ENCODE data around the gene RNU1-4. TPM values are rescaled to one million over a fixed set of nuclear protein-coding genes. Genes with fewer than 3 reads are reported as not detected.
A peak's percentile ranks its signal among the peaks of the same experiment; 100 is the strongest.
"Not testable (repeated sequence)": the region's sequence is repeated elsewhere in the genome, so short reads cannot be mapped to it uniquely, and the experiment has no call there.

RNU1-4 gene
- total and polyA plus RNA-seq, 8 donors, result under 0.01 to 9,966 (median under 0.01) TPM; not detected in 3

GRCh38 chr1:16725439-16726245 is 14.7 kb upstream of the RNU1-4 start:
- TF ChIP-seq CTCF (IDR thresholded peaks at IDR 0.05), result peak in 1 of 7 experiments; percentile 6
- peak in 1 of 3 donors; percentile 18 for TF ChIP-seq POLR2AphosphoS5 (IDR thresholded peaks at IDR 0.05)
- H3K36me3 ChIP-seq; H3K9me3 ChIP-seq; intact Hi-C loops (cut with DNase I; ENCODE audit: low total_unique reads); H3K4me3 ChIP-seq: not testable (repeated sequence)
- H3K27ac ChIP-seq, result peak overlapping the region in 2 of 5 donors; percentile 5 to 54
- peaks cover 0 to 28% (median 12%) of the 10 kb centered on the region in 3 donors for H3K27me3 ChIP-seq
- H3K4me1 ChIP-seq, result peaks cover 0 to 12% (median 0%) of the 10 kb centered on the region in 4 donors
- peak in 1 of 2 donors; percentile 72 for DNase-seq
- 72 to 83% (median 77%) methylated on average over 10 of the region's 10 CpGs for WGBS, 5 donors

- intact Hi-C loops (cut with DNase I; ENCODE audit: low total_unique reads), result no loop called here
- no peak for TF ChIP-seq POLR2A (IDR thresholded peaks at IDR 0.05)
- TF ChIP-seq EP300 (IDR thresholded peaks at IDR 0.05), result no peak
- TF ChIP-seq CTCF (IDR thresholded peaks at IDR 0.05), result no peak
- TF ChIP-seq POLR2AphosphoS5 (IDR thresholded peaks at IDR 0.05), result no peak
- Histone ChIP-seq H3K36me3 (no peaks in the 10 kb centered on the region), H3K4me1 (peaks cover 0 to 12% (median 0%) of the 10 kb centered on the region in 4 donors), H3K27ac (no peak overlapping the region), H3K9me3 (no peaks in the 10 kb centered on the region), H3K27me3 (peaks cover 0 to 28% (median 12%) of the 10 kb centered on the region in 3 donors), H3K4me3 (no peak overlapping the region)
- WGBS, 5 donors, result 74 to 87% (median 84%) methylated on average over 42 of the region's 42 CpGs
- peak in 1 of 2 donors; percentile 34 for DNase-seq
Observed at GRCh38 chr1:16727190-16728111, 12.9 kb upstream of the RNU1-4 start.

GRCh38 chr1:16728243-16728949 is 11.9 kb upstream of the RNU1-4 start:
- intact Hi-C loops (cut with DNase I; ENCODE audit: low total_unique reads); H3K27ac ChIP-seq; H3K9me3 ChIP-seq; DNase-seq; H3K36me3 ChIP-seq; H3K4me3 ChIP-seq: not testable (repeated sequence)
- H3K4me1 ChIP-seq, result peaks cover 0 to 12% (median 0%) of the 10 kb centered on the region in 4 donors
- peaks cover 0 to 28% (median 12%) of the 10 kb centered on the region in 3 donors for H3K27me3 ChIP-seq
- WGBS, 5 donors, result 64 to 79% (median 73%) methylated on average over 16 to 22 of the region's 24 CpGs

GRCh38 chr1:16732254-16732896 is 7.9 kb upstream of the RNU1-4 start:
- 12 to 29% (median 17%) methylated on average over 3 of the region's 5 CpGs for WGBS, 5 donors
- H3K4me1 ChIP-seq; H3K27ac ChIP-seq; H3K4me3 ChIP-seq; DNase-seq; H3K9me3 ChIP-seq; H3K36me3 ChIP-seq; H3K27me3 ChIP-seq; intact Hi-C loops (cut with DNase I; ENCODE audit: low total_unique reads): not testable (repeated sequence)

GRCh38 chr1:16741230-16741629 is 914 bp downstream of the RNU1-4 start:
- H3K27me3 ChIP-seq; H3K9me3 ChIP-seq; H3K4me3 ChIP-seq; H3K4me1 ChIP-seq; H3K36me3 ChIP-seq; intact Hi-C loops (cut with DNase I; ENCODE audit: low total_unique reads); H3K27ac ChIP-seq; DNase-seq: not testable (repeated sequence)
- no CpG with 5 or more reads among the region's 11 CpGs for WGBS, 5 donors

- H3K4me3 ChIP-seq; H3K27ac ChIP-seq; H3K36me3 ChIP-seq; DNase-seq; H3K4me1 ChIP-seq; intact Hi-C loops (cut with DNase I; ENCODE audit: low total_unique reads); H3K9me3 ChIP-seq; H3K27me3 ChIP-seq: not testable (repeated sequence)
- 36 to 64% (median 52%) methylated on average over 5 of the region's 5 CpGs; no CpG with 5 or more reads in 2 of the 5 donors for whole genome bisulfite sequencing, 5 donors
Observed at GRCh38 chr1:16747660-16748059, 7.3 kb downstream of the RNU1-4 start.

- WGBS, 5 donors, result 77 to 91% (median 86%) methylated on average over 8 to 19 of the region's 26 CpGs
- H3K27me3 ChIP-seq; intact Hi-C loops (cut with DNase I; ENCODE audit: low total_unique reads); H3K4me1 ChIP-seq; H3K27ac ChIP-seq; H3K36me3 ChIP-seq; H3K9me3 ChIP-seq; H3K4me3 ChIP-seq; DNase-seq: not testable (repeated sequence)
Observed at GRCh38 chr1:16748710-16749109, 8.4 kb downstream of the RNU1-4 start.
